GM19395 (cell line): ENCODE measurements around the gene CRTC3.
A peak's percentile ranks its signal among the peaks of the same experiment; 100 is the strongest.

Experiments used
- ATAC-seq: cut with Tn5 transposase; IDR thresholded peaks from one replicate; pipeline ENCODE4 v1.9.1; 2021; ENCODE audit warnings: mild to moderate bottlenecking, moderate library complexity; ENCODE audit not compliant: unreplicated experiment

Gene CRTC3

GRCh38 chr15:90561344-90562244 is 31.9 kb downstream of the CRTC3 start:
- no peak for ATAC-seq

- ATAC-seq: no peak
These were observed 32.9 kb downstream of the CRTC3 start for GRCh38 chr15:90562669-90563068.

GRCh38 chr15:90563463-90563862 is 33.7 kb downstream of the CRTC3 start:
- no peak for ATAC-seq

GRCh38 chr15:90564051-90564450 is 34.3 kb downstream of the CRTC3 start:
- peak; percentile 58 for ATAC-seq

GRCh38 chr15:90564590-90564989 is 34.9 kb downstream of the CRTC3 start:
- no peak for ATAC-seq

GRCh38 chr15:90565866-90566265 is 36.1 kb downstream of the CRTC3 start:
- ATAC-seq: no peak

GRCh38 chr15:90570643-90571042 is 40.9 kb downstream of the CRTC3 start:
- ATAC-seq: no peak

GRCh38 chr15:90571063-90571541 is 41.4 kb downstream of the CRTC3 start:
- no peak for ATAC-seq

GRCh38 chr15:90572893-90573292 is 43.2 kb downstream of the CRTC3 start:
- no peak for ATAC-seq

- ATAC-seq: no peak
These were observed 47.1 kb downstream of the CRTC3 start for GRCh38 chr15:90576711-90577389.

GRCh38 chr15:90579213-90579612 is 49.5 kb downstream of the CRTC3 start:
- ATAC-seq: no peak

GRCh38 chr15:90580099-90580498 is 50.4 kb downstream of the CRTC3 start:
- ATAC-seq: no peak

- no peak for ATAC-seq
These were observed 50.8 kb downstream of the CRTC3 start for GRCh38 chr15:90580541-90580940.

- ATAC-seq: no peak
These were observed 51.2 kb downstream of the CRTC3 start for GRCh38 chr15:90580946-90581345.

GRCh38 chr15:90581771-90582352 is 52.1 kb downstream of the CRTC3 start:
- ATAC-seq: no peak

- ATAC-seq: no peak
These were observed 52.8 kb downstream of the CRTC3 start for GRCh38 chr15:90582553-90582952.

- ATAC-seq: no peak
These were observed 53.9 kb downstream of the CRTC3 start for GRCh38 chr15:90583471-90584252.

GRCh38 chr15:90584841-90585240 is 55.1 kb downstream of the CRTC3 start:
- no peak for ATAC-seq

GRCh38 chr15:90585863-90586262 is 56.1 kb downstream of the CRTC3 start:
- no peak for ATAC-seq

GRCh38 chr15:90586948-90587347 is 57.2 kb downstream of the CRTC3 start:
- no peak for ATAC-seq

- no peak for ATAC-seq
These were observed 58.7 kb downstream of the CRTC3 start for GRCh38 chr15:90588427-90588826.
